ENCODE data around the gene OOSP2.

OOSP2 gene

GRCh38 chr11:60080535-60080934 lies 40.3 kb downstream of the OOSP2 start:
- no peak for DNase-seq

- no peak for DNase-seq
Measured at GRCh38 chr11:60084631-60085273, 44.5 kb downstream of the OOSP2 start.

GRCh38 chr11:60085909-60086308 lies 45.7 kb downstream of the OOSP2 start:
- no peak for DNase-seq

GRCh38 chr11:60087239-60087638 lies 47.0 kb downstream of the OOSP2 start:
- DNase-seq: no peak

- no peak for DNase-seq
Measured at GRCh38 chr11:60088364-60088763, 48.2 kb downstream of the OOSP2 start, which contains the start of gene MS4A2. MS4A2 (plus strand) TSS chr11:60088664; CDS start chr11:60088766, 102 bp downstream.

- no peak for DNase-seq
Measured at GRCh38 chr11:60095477-60096120, 55.4 kb downstream of the OOSP2 start.

- DNase-seq: no peak
Measured at GRCh38 chr11:60097189-60097588, 57.0 kb downstream of the OOSP2 start.
